ENCODE results near the gene TAAR5.
"Not testable (repeated sequence)": the region's sequence is repeated elsewhere in the genome, so short reads cannot be mapped to it uniquely, and the experiment has no call there.

The TAAR5 gene

DNA sequence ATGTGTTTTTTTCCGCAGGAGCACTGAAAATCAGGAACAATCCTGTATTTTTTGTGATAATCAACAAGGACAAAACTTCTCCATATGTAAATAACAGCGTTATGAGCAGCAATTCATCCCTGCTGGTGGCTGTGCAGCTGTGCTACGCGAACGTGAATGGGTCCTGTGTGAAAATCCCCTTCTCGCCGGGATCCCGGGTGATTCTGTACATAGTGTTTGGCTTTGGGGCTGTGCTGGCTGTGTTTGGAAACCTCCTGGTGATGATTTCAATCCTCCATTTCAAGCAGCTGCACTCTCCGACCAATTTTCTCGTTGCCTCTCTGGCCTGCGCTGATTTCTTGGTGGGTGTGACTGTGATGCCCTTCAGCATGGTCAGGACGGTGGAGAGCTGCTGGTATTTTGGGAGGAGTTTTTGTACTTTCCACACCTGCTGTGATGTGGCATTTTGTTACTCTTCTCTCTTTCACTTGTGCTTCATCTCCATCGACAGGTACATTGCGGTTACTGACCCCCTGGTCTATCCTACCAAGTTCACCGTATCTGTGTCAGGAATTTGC lies 19.2 kb downstream of the TAAR5 start, which contains the start of gene TAAR6:
Gene TAAR6 (plus strand): TSS at position 102 of the 557 bp plus-strand sequence. CDS start 0 bp downstream, at position 102.
- DNase-seq (ENCODE audit: low read depth), result no peak

DNA sequence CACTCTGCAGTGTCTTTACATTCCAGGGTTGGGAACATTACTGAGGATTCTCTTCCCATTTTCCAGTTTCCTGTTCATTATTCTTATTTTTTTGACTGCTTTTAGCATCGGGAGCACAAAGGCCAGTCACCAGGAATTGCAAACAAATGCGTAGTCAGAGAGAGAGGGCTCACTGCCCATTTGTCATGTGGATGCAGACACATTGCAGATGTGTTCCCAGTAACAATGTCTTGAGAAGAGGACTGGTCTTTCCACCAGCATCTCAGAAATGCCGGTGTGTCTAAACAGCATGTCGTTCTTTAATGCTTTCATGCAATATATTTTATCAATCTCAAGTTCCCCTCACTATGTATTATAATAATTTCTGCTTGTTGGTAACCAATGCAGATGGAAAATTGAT lies 20.4 kb downstream of the TAAR5 start:
- no peak for DNase-seq (ENCODE audit: low read depth)

DNA sequence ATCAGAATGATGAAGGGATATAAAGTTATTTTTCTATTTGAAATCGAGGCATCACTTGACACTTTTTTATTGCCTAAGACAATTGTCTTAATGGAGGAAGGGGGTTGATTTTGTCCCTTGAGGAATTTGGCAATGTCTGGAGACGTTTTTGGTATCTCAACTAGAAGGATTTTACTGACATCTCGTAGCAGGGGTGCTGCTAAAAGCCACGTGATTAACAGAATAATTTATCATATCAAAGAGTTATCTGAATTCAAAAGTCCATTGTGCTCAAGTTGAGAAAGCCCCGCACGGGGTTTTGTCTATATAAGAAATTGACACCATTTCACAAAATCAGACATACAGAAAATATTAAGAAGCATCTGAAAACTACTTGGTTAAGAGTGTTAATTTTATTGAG lies 20.9 kb downstream of the TAAR5 start:
- no peak for DNase-seq (ENCODE audit: low read depth)

DNA sequence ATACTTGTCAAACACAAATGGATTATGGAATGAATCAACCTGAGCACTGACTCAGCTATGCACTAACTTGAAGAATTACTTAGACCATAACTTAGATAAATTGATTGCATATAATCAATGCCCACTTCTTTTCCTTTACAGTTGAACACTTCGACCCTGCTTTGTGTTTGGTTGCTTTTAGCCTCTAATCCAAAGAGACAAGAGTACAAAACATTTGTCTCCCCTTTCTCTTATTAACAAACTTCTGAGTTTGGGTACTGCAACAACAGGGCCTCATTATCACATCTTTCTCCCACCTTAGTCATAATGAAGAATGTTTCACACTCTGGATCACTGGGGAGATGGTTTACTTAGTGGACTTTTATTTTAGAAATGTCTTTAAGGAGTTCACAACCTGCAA lies 22.0 kb downstream of the TAAR5 start:
- DNase-seq (ENCODE audit: low read depth), result no peak

DNA sequence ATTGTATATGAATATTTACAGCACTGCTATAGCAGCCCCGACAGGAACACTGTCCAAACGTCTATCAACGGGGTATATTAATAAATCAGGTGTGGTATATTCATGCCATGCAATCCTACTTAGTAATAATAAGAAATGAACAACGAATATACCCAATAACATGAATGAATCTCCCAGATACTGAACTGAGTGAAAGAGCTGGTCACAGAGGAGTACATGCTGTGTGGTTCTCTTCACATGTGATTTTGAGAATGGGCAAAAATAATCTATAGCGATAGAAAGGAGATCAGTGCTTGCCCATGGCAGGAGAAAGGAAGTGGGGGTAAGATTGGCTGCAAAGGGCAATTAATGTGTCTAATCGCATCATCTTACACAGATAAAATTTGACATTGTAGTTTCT lies 23.1 kb downstream of the TAAR5 start:
- no peak for DNase-seq (ENCODE audit: low read depth)

DNA sequence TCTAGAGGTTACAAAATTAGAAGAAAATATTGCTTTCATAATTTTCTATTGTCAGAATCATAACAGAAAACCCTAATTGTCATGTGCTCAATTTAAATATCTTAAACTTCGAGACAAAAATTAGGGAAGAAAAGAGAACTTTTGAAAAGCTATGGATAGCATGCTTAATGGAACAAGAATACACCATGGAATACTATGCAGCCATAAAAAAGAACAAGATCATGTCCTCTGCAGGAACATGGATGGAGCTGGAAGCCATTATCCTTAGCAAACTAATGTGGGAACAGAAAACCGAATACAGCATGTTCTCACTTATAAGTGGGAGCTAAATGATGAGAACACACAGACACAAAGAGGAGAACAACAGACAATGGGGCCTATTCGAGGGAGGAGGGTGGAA lies 29.5 kb downstream of the TAAR5 start:
- not testable (repeated sequence) for DNase-seq (ENCODE audit: low read depth)

DNA sequence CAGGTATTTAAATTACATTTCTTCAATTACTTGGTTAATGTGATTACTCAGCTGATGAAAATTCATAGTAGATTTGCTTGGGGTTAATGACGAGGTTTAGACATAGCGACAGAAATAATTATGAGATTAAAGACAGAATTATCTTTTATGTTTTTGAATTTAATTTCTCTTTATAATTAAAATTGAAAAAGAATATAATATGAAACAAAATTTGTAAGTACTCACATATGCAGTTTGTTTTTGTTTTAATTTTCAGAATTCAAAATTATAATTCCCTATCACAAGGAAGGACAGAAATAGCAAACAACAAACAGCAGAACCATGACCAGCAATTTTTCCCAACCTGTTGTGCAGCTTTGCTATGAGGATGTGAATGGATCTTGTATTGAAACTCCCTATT lies 37.2 kb downstream of the TAAR5 start, which contains the start of gene TAAR8:
Gene TAAR8 (plus strand): TSS at position 301 of the 400 bp plus-strand sequence. CDS start 21 bp downstream, at position 322.
- no peak for DNase-seq (ENCODE audit: low read depth)

DNA sequence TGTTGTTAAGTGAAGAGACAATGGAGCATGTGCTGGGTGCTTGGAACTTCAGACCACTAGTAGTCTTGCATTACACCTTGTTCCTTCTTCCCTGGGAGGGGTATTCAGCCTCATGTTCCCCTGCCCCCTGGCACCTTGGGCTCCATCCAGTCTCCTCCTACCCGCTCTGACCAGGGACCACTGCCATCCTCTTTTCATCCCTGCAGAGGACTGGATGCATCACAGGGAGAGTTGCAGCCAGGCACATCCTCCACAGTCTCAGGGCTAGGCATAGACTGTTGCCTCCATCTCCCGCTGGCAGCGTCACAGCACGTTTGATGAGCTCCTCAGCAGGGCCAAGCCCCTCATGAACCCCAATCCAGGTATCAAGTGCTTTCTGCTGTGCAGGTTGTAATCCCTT lies 38.3 kb downstream of the TAAR5 start:
- no peak for DNase-seq (ENCODE audit: low read depth)

DNA sequence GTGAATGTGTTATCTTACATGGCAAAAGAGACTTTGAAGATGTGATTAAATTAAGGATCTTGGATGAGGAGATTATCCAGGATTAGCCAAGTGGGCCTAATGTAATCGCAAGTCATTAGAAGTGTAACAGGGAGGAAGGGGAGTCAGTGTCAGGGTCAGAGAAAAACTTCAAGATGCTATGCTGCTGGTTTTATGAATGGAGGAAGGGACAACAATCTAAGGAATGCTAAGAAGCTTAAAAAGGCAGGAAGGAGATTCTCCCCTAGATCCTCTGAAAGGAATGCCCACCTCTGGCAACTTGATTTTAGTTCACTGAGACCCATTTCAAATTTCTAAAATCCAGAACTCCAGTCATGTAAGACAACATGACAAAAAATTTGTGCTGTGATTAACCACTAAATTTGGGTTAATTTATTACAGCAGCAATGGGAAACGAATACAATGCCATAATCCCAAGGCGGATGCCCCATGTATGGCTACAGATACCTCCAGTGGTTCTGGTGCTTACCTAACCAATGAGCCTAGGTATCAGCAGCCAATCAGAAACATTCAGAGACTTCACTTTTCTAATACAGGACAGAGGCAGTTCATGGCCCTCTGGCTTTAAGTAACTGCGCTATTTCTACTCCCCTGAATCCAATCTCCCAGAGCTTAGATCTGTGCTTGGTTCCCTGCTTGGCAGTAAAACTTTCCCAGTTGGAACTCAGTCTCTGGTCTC lies 40.6 kb downstream of the TAAR5 start:
- no peak for DNase-seq (ENCODE audit: low read depth)

DNA sequence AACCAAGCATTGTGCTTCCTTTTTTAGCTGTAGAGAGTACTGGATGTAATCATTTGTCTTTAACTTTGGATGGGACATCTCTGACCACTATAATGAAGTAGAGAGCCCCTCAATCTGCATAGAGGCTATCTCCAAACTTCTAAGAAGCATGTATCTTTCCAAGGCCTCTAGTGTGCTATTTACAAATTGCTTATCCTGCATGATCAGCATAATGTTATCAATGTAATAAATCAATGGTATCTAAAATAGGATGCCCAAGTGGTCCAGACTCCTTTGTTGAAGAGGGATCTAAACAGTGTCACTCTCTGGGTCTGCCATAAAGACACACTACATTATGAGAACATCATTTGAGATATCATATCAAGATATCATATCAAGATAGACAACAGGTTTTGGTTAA lies 44.7 kb downstream of the TAAR5 start:
- no peak for DNase-seq (ENCODE audit: low read depth)
